GM12878 (cell line): ENCODE data around the gene ROR2. TPM values are rescaled to one million over a fixed set of nuclear protein-coding genes. Genes with fewer than 3 reads are reported as not detected.

Experiments used
- ATAC-seq: fragments of 200-7000 bp; cut with Tn5 transposase; 3 replicates; pipeline ENCODE4 v1.9.1; 2020; ENCODE audit warnings: mild to moderate bottlenecking, moderate library complexity
- BruUV-seq: library from RNA; stranded (reverse); fragments of 400-500 nt; replicated peaks from 2 replicates; lab custom pipeline; 2021; lab: Mats Ljungman, UMichigan
- CTCF ChIA-PET: fragments of 300-600 bp; sonication (Branson Sonifier 250); formaldehyde crosslinking; extraction: SDS; loops from one replicate; lab custom pipeline; 2021; ENCODE audit warnings: inconsistent platforms; lab: Yijun Ruan, JAX
- POLR2A ChIA-PET: fragments of 350-600 bp; formaldehyde crosslinking; extraction: SDS; loops from one replicate; lab custom pipeline; 2021; ENCODE audit warnings: inconsistent platforms; lab: Charles Lee
- RAD21 ChIA-PET: fragments of 300-600 bp; sonication (Branson Sonifier 250); formaldehyde crosslinking; loops from one replicate; lab custom pipeline; 2023; ENCODE audit warnings: antibody characterized with exemption; ENCODE audit not compliant: unreplicated experiment; lab: Charles Lee
- SMC1A ChIA-PET: fragments of 300-600 bp; sonication (Branson Sonifier 250); formaldehyde crosslinking; loops from one replicate; lab custom pipeline; 2023; ENCODE audit not compliant: unreplicated experiment, uncharacterized antibody; lab: Charles Lee
- DNase-seq: peaks from one replicate; pipeline ENCODE4 v3.0.0-alpha.2; 2011; ENCODE audit warnings: low read depth, low spot score
- FAIRE-seq: peaks from 3 replicates; lab custom pipeline; 2011; peaks lifted over from hg19 to GRCh38; lab: Jason Lieb, UNC
- H2AFZ ChIP-seq: 2 replicates; pipeline ENCODE4 v1.6.0; 2011; ENCODE audit warnings: low read depth, low read length, control low read depth; ENCODE audit not compliant: control insufficient read depth
- H3K27ac ChIP-seq: 2 replicates; pipeline ENCODE4 v1.5.1; 2011; ENCODE audit warnings: control low read depth; ENCODE audit not compliant: control insufficient read depth, insufficient read depth
- H3K27me3 ChIP-seq, 2 experiments: replicated peaks in 1 of 2; 2 replicates each; pipeline versions ENCODE4 v1.6.0 to v1.6.1; 2011; ENCODE audit warnings: low read length in 1 of 2; ENCODE audit not compliant: control insufficient read depth in 2 of 2, insufficient read depth in 2 of 2
- H3K36me3 ChIP-seq, 2 experiments: 2 replicates each; pipeline ENCODE4 v1.5.1; 2011; ENCODE audit warnings: low read length in 1 of 2; ENCODE audit not compliant: control insufficient read depth in 2 of 2, insufficient read depth in 2 of 2
- H3K4me1 ChIP-seq: 2 replicates; pipeline ENCODE4 v1.6.1; 2011; ENCODE audit warnings: mild to moderate bottlenecking, low read length, moderate library complexity, mixed read lengths; ENCODE audit not compliant: control insufficient read depth, insufficient read depth
- H3K4me2 ChIP-seq: 2 replicates; pipeline ENCODE4 v1.6.0; 2011; ENCODE audit warnings: control low read depth; ENCODE audit not compliant: control insufficient read depth, insufficient read depth
- H3K4me3 ChIP-seq: fragments of 200-600 bp; sonication (generic); 2 replicates; pipeline ENCODE4 v1.5.1; 2016
- H3K79me2 ChIP-seq: 2 replicates; pipeline ENCODE4 v1.6.0; 2011; ENCODE audit warnings: low read length; ENCODE audit not compliant: control insufficient read depth, insufficient read depth
- H3K9ac ChIP-seq: 2 replicates; pipeline ENCODE4 v1.8.0; 2011; ENCODE audit warnings: low read length, control low read depth, mixed read lengths; ENCODE audit not compliant: control insufficient read depth, insufficient read depth
- H3K9me3 ChIP-seq: replicated peaks from 3 replicates; pipeline ENCODE4 v1.5.1; 2011; ENCODE audit warnings: mild to moderate bottlenecking, low read length; ENCODE audit not compliant: control insufficient read depth, insufficient read depth
- H4K20me1 ChIP-seq: 2 replicates; pipeline ENCODE4 v1.6.0; 2011; ENCODE audit not compliant: control insufficient read depth, insufficient read depth
- CTCF ChIP-seq, 3 experiments: IDR thresholded peaks in 2 of 3; conservative IDR thresholded peaks in 1 of 3; 2 replicates each; pipeline ENCODE4 v1.5.1; 2011; ENCODE audit warnings: low read depth in 3 of 3, low read length in 3 of 3, mild to moderate bottlenecking in 3 of 3, control low read depth in 2 of 3, moderate library complexity in 2 of 3, inconsistent platforms in 1 of 3, mixed read lengths in 1 of 3; ENCODE audit not compliant: control insufficient read depth in 2 of 3, insufficient read depth in 1 of 3; ENCODE audit errors: extremely low read depth in 1 of 3
- DPF2 ChIP-seq: fragments of 450-650 bp; IDR thresholded peaks from 2 replicates; pipeline ENCODE4 v1.6.1; 2017; ENCODE audit warnings: mild to moderate bottlenecking
- PAX5 ChIP-seq: IDR thresholded peaks from 2 replicates; pipeline ENCODE4 v1.6.1; 2011; ENCODE audit warnings: low read depth, low read length, borderline replicate concordance
- PRDM15 ChIP-seq: fragments of 450-650 bp; formaldehyde crosslinking; IDR thresholded peaks from 2 replicates; pipeline ENCODE4 v1.4.0; 2020; ENCODE audit warnings: mild to moderate bottlenecking, moderate library complexity
- SMAD5 ChIP-seq: IDR thresholded peaks from 2 replicates; pipeline ENCODE4 v1.6.1; 2016; ENCODE audit warnings: antibody characterized with exemption, low read depth
- STAT3 ChIP-seq: IDR thresholded peaks from 2 replicates; pipeline ENCODE4 v1.6.1; 2011; ENCODE audit warnings: low read depth, low read length, improper control_type of control experiment
- TBL1XR1 ChIP-seq: IDR thresholded peaks from 2 replicates; pipeline ENCODE4 v1.6.1; 2012; ENCODE audit warnings: low read depth, low read length, improper control_type of control experiment
- YY1 ChIP-seq: IDR thresholded peaks from 2 replicates; pipeline ENCODE4 v1.6.1; 2011; ENCODE audit warnings: low read depth, mild to moderate bottlenecking, low read length
- ZNF207 ChIP-seq: fragments of 450-650 bp; IDR thresholded peaks from 2 replicates; pipeline ENCODE4 v1.6.1; 2014; ENCODE audit warnings: antibody characterized with exemption, mild to moderate bottlenecking, borderline replicate concordance
- ZNF217 ChIP-seq: fragments of 450-650 bp; IDR thresholded peaks from 2 replicates; pipeline ENCODE4 v1.6.1; 2017; ENCODE audit warnings: antibody characterized with exemption, mild to moderate bottlenecking
- in situ Hi-C: fragments of 300-500 bp; cut with MboI; formaldehyde crosslinking; loops from 9 replicates; pipeline ENCODE4 v1.14.3; 2018; ENCODE audit warnings: mixed read lengths
- intact Hi-C: fragments of 100-400 bp; cut with micrococcal nuclease; formaldehyde crosslinking; loops from one replicate; pipeline ENCODE4 v1.14.2; 2022; ENCODE audit not compliant: unreplicated experiment
- polyA plus RNA-seq, 11 experiments: library from polyadenylated mRNA; depleted of rRNA in 4 of 11; unstranded in 6 of 11; stranded (reverse) in 5 of 11; fragments of >200 nt; fragmentation: Nextera tagmentation in 4 of 11; fragmentation: Illumina TruSeq in 1 of 11; extraction: Ambion mirVana in 4 of 11; extraction: Trizol in 1 of 11; gene quantifications; 1 replicate in 1 of 11; 2 replicates in 10 of 11; pipeline versions ENCODE4 v1.2.1 to v1.2.3, GENCODE V29; 2011 to 2016; ENCODE audit warnings: inconsistent platforms in 2 of 11, missing spikeins in 2 of 11, low read depth in 1 of 11
- total RNA-seq, 4 experiments: library from RNA; depleted of rRNA in 3 of 4; stranded (reverse); fragments of >200 nt in 3 of 4; fragmentation: Illumina TruSeq in 1 of 4; extraction: Trizol in 1 of 4; gene quantifications; 2 replicates each; pipeline versions ENCODE4 v1.2.1 to v1.2.3, GENCODE V29; 2013 to 2021
- TF ChIP-seq, protein P1 (sequence below): IDR thresholded peaks from 2 replicates; pipeline ENCODE4 v1.6.1; 2012; ENCODE audit warnings: improper control_type of control experiment, low read depth, low read length; ENCODE audit not compliant: insufficient replicate concordance

The ROR2 gene
- total and polyA plus RNA-seq, 10 of the 15 experiments (the other 5 are each of a cell fraction or from before 2014, with no cell fraction given): 0.03 to 0.05 TPM; not detected in 8

GRCh38 chr9:91536211-91536691, 413.8 kb downstream of the ROR2 start (continued):
- TF ChIP-seq, protein P1, sequence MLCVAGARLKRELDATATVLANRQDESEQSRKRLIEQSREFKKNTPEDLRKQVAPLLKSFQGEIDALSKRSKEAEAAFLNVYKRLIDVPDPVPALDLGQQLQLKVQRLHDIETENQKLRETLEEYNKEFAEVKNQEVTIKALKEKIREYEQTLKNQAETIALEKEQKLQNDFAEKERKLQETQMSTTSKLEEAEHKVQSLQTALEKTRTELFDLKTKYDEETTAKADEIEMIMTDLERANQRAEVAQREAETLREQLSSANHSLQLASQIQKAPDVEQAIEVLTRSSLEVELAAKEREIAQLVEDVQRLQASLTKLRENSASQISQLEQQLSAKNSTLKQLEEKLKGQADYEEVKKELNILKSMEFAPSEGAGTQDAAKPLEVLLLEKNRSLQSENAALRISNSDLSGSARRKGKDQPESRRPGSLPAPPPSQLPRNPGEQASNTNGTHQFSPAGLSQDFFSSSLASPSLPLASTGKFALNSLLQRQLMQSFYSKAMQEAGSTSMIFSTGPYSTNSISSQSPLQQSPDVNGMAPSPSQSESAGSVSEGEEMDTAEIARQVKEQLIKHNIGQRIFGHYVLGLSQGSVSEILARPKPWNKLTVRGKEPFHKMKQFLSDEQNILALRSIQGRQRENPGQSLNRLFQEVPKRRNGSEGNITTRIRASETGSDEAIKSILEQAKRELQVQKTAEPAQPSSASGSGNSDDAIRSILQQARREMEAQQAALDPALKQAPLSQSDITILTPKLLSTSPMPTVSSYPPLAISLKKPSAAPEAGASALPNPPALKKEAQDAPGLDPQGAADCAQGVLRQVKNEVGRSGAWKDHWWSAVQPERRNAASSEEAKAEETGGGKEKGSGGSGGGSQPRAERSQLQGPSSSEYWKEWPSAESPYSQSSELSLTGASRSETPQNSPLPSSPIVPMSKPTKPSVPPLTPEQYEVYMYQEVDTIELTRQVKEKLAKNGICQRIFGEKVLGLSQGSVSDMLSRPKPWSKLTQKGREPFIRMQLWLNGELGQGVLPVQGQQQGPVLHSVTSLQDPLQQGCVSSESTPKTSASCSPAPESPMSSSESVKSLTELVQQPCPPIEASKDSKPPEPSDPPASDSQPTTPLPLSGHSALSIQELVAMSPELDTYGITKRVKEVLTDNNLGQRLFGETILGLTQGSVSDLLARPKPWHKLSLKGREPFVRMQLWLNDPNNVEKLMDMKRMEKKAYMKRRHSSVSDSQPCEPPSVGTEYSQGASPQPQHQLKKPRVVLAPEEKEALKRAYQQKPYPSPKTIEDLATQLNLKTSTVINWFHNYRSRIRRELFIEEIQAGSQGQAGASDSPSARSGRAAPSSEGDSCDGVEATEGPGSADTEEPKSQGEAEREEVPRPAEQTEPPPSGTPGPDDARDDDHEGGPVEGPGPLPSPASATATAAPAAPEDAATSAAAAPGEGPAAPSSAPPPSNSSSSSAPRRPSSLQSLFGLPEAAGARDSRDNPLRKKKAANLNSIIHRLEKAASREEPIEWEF: no peak
- TF ChIP-seq DPF2 (no peak), YY1 (no peak), ZNF217 (no peak), CTCF (IDR thresholded peaks at IDR 0.05 in 2 of 3, conservative IDR thresholded peaks at IDR 0.05 in 1 of 3; ENCODE audit: control insufficient read depth in 2 of 3, extremely low read depth in 1 of 3, insufficient read depth in 1 of 3, low read depth in 3 of 3, low read length in 3 of 3) (no peak)
- TF ChIP-seq, all 136 proteins: peak for 0

DNA sequence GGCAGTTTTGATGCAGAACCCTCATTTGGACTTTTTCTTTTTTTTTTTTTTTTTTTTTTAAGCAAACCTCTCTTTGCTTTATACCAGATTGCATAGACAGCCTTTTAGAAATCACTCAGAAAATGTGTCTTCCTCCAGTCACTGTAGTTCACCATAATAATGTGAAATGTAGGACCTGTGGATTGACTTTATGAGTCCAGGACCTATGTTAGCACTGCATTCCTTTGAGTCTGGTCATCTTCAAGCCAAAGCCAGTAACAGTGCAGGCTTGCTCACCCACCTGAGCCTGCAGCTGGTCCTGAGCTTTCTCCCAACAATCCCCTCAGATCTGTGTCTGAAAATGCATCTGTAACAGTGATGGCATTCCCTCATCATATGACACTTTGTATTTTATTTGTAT, 415.7 kb downstream of the ROR2 start:
- H3K27me3 ChIP-seq: peaks cover 0 to 1% of the 10 kb centered on the region in 2 experiments; a peak in 1 of 4 replicates
- H3K4me2 ChIP-seq: no peak overlapping the region
- RAD21 ChIA-PET: no interaction called here
- H3K27ac ChIP-seq: no peak overlapping the region
- POLR2A ChIA-PET: no interaction called here
- ATAC-seq (no peak), DNase-seq (no peak), FAIRE-seq (no peak)
- H3K9ac ChIP-seq: no peak overlapping the region
- CTCF ChIA-PET: no interaction called here
- SMC1A ChIA-PET: no interaction called here
- BruUV-seq: no TSS peak
- no peaks in the 10 kb centered on the region for H3K36me3 ChIP-seq
- H3K9me3 ChIP-seq: no peaks in the 10 kb centered on the region
- intact Hi-C loops (no loop called here), in situ Hi-C loops (no loop called here)
- H3K79me2 ChIP-seq: no peaks in the 10 kb centered on the region
- H3K4me1 ChIP-seq: no peaks in the 10 kb centered on the region
- H4K20me1 ChIP-seq: no peaks in the 10 kb centered on the region
- no peak overlapping the region for H2AFZ ChIP-seq
- no peak overlapping the region for H3K4me3 ChIP-seq
- TF ChIP-seq PAX5 (no peak), ZNF207 (no peak), SMAD5 (no peak), STAT3 (no peak), TBL1XR1 (no peak), PRDM15 (no peak)
